DLD1 (cell line): ENCODE measurements around the gene TNRC6C.

ENCODE experiments used
- in situ Hi-C: cut with HindIII; loops from 2 replicates; pipeline ENCODE4 v1.10.0; 2017; ENCODE audit warnings: low sequenced_read_pairs

Gene TNRC6C

DNA sequence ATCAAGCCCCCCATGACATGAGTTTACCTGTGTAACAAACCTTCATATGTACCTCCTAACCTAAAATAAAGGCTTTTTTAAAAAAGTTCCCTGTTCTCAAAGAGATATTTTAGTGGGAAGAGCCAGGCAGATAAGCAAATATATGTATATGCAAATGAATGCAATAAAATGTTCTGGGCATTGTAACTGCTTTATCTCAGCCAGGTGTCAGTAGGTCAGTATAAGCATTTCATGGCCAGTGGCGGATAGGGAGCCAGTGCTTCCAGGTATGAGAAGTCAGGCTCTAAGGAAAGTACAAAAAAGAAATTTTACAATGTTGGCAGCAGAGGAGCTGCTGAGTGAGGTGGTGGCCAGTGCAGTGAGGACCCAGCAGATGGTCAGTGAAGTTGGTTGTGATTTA, 53.9 kb downstream of the TNRC6C start:
- in situ Hi-C loops = no loop called here

DNA sequence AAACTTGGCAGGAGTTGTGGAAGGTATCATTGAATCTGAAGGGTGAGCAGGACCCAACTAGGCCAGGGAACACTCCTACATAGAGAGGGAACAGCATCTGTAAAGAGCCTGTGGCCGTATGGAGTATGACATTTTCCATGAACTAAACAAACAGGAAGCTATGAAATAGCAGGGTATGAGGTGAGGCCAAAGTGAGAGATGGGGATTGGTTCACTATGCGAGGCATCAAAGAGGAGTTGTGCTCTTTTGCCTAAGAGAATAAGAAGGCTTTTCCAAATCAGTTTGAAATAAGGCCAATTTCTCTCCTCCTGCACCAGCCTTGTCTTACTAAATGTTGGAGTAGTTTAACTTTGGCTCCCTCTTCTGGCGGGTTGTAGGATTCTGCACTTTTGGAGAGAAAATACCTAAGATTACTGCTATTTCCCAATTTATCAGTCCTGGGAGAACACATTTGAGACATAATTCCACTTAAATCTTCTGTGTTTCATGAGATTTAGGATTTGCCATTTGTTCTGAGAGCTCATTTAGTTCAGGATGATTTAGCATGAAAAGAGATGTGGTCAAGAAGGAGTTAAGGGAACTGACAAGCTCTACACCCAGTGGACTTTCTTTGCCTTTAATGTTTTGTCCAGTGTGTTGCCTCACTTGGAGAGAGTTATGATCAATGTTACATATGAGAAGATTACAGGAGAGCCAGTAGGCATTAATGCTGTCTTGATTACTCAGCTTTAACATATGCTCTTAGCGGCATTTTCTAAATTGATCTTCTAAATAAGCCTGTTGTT, 55.4 kb downstream of the TNRC6C start:
- in situ Hi-C loops = no loop called here

DNA sequence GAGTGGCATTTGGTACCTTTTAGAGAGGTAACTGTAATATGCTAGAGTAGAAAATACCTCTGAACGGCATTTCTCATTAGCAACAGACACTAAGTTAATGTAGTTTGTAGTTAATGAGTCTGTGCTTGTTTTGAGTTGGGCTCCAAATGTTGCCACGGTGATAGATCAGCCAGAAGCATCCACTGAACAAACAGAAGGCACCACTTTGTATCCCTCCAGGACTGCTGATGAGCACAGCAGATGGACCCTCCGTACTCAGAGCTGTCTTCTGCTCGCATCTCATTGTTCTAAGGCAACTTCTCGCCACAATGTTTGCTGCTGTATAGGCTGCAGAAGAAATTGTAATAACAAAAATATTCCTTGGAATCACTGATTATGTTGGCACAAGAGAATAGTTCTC, 56.1 kb downstream of the TNRC6C start:
- in situ Hi-C loops = no loop called here

DNA sequence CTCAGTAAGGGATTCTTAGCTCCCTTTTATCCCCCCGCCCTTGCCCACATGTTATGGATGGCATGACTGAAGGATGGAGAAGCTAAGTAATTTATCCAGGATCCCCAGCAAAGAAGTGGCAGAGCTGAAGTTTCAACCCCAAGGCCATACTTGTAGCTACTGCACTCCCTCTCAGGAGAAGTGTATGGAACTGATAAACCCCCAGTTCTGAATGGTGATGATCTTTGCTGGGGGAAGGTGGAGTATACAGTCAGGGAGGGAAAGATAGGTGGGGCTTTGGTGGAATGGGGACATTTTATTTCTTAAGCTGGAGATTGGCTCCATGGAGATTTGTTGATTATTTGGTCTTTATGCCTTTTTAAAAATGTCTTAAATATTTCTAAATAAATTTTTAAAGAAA, 58.3 kb downstream of the TNRC6C start:
- in situ Hi-C loops = no loop called here

DNA sequence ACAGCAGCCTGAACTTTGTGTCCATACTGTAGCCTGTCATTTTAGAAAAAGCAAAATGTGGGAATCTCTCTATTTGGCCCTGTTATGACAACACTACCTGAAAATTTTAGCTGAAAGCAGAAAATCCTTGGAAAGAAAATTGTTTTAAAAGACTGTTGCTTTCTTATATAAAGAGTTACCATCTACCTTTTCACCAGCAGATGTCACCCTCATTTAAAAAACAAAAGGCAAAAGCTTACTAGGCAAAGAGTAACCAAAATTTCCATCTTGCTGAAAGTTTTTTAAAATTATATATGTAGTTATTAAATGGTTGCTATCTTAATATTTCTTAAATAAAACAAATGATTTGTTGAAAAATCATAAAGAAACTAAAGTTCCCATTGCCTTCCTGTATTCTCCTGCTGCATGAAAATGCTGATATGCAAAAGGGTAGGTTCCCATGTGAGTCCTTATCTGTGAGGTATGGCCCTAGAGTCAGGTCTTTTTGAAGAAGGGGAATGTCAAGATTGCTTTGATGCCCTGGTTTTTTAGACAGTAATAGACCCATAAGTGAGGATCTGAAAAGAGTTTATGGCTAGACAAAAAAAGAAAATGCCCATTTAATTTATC, 61.0 kb downstream of the TNRC6C start:
- in situ Hi-C loops = no loop called here

DNA sequence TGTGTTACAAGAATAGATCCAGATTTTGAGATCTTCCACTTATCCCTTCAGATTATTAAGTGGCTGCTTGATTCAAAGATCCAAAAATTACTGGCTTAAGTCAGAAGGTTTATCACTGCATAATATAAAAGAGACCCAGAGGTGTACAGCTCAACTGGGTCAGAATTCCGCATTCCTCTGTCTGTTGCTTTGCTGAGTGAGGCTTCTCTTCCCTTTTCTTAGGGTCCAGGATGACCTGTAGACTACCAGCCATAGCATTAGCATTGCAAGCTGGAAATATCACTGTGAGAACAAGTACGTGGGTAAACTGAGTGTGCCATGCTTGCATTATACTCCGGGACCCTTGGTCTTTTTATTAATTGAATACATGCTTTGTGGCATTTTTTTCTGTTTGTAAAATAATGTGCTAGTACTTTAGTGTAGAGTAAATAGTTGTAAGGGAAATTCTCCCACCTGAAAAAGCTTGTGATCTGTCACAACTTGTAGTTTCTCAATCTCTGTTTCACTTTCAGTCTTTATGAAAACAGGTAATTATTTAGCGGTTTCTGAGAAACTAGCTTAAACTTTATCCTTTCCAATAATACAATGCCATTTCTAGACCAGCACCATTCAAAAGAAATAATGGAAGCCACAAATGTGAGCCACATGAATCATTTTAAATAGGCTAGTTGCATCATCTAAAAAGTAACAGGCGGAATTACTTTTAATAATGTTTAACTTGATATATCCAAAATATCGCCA, 61.6 kb downstream of the TNRC6C start:
- in situ Hi-C loops = no loop called here

DNA sequence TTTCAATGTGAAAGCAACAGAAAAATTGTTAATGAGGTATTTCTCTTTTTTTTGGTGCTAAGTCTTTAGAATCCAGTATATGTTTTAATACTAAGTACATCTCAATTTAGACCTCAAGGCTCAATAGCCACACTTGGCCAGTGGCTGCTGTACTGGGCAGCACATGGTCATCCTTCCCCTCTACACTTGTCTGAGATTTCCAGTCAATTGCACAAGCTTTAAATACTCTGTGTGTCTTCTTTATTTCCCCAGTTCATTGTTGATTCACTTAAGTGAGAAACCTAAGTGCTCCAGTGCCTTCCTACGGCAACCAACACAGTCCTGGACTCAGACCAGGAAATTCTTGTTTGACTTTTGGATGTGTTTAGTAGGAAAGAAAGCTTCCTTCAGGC, 62.2 kb downstream of the TNRC6C start:
- in situ Hi-C loops = no loop called here

DNA sequence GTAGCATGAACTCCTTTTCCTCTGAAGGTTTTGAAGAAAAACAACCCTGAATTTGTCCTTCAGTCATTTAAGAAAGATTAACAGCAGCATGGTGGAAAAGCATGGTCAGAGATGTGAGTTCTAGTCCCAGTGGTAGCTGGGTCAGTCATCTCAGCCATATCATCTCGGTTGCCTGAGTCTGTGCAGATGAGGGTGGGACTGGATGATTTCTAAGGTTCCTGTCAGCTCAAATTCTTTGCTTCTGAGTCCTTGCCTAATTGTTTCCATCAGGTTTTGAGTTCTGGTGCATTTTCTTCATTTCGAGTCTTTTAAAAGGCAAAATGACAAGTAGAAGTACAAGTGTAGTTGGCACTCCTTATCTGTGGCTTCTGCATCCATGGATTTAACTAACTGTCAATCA, 63.9 kb downstream of the TNRC6C start:
- in situ Hi-C loops = no loop called here

DNA sequence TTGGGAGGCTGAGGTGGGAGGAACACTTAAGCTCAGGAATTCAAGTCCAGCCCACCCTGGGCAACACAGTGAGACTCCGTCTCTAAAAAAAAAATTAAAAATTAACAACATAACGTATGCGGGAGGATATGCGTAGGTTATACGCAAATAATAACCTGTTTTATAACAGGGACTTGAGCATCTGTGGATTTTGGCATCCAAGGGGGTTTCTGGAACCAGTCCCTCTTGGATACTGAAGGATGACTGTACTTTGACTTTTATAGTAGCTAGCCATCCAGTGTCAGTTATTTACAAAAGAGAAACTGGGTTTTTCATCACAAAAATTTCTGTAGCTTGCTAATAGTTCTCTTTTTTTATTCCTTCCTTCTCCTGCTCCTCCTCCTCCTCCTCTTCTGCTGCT, 64.5 kb downstream of the TNRC6C start:
- in situ Hi-C loops = no loop called here

DNA sequence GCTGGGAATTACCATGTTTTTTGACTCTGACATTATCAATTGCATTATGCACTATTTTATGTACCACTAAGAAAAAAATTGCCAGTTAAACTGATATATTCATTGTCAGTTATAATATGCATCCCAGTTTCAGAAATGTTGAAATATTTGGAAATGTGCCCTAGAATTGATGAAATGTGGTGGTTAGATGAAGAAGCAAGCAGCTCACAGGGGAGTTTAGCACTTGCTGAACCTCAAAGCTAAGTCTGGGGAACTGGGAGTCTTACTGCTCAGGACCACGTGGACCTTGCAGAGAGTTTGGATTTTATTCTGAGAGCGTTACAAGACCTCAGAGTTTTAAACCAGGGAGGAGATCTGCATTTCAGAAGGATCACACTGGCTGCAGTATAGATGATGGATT, 67.9 kb downstream of the TNRC6C start:
- in situ Hi-C loops = loop anchor here (25.0 kb wide), 1 partner anchor 139 kb away; no protein-coding TSS in a partner anchor

DNA sequence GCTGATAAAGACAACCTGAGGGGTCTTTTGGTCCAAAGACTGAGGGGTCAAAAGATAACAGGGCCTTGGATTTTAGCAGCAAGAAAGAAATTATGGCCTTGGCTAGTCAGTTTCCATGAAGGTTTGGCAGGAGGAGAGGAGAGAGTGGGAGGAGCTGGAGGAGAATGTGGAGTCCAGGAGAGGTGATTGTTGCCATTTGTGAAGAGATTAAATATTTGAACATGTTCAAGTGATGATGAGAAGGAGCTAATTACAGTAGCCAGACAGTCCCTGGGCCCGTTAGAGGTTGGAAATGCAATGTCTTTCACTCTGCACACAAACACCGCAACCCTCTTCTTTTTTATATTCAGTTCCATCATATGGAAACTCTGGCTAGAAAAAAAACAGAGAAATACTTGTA, 68.6 kb downstream of the TNRC6C start:
- in situ Hi-C loops = loop anchor here (25.0 kb wide), 1 partner anchor 140 kb away; no protein-coding TSS in a partner anchor

DNA sequence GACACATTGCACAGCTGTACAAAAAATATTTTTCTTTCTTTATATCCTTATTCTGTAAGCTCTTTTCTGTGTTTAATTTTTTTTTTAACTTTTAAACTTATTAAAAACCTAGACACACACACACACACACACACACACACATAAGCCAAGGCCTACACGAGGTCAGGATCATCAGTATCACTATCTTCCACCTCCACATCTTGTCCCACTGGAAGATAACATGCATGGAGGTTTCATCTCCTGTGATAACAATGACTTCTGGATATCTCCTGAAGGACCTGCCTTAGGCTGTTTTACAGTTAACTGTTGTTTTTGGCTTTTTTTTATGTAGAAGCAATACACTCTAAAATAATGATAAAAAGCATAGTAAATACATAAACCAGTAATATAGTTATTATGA, 71.2 kb downstream of the TNRC6C start:
- in situ Hi-C loops = loop anchor here (25.0 kb wide), 1 partner anchor 142 kb away; no protein-coding TSS in a partner anchor

DNA sequence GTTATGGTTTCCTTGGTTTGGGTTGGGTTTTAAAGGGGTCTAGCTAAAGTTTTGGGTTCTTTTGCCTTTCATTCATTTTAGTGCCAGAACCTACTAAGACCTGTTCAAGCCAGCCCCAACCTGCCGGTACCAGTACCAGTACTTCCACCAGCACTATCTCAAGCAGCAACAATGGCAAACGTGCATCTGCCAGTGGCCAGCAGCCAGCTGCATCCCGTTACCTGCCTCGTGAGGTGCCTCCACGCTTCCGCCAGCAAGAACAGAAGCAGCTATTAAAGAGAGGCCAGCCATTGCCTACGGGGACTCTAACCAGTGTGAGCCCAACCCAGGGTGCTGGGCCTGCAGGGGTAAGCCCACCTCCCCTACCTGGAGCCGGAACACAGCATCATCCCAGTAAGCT, 72.9 kb downstream of the TNRC6C start:
- in situ Hi-C loops = loop anchor here (25.0 kb wide), 1 partner anchor 144 kb away; no protein-coding TSS in a partner anchor

DNA sequence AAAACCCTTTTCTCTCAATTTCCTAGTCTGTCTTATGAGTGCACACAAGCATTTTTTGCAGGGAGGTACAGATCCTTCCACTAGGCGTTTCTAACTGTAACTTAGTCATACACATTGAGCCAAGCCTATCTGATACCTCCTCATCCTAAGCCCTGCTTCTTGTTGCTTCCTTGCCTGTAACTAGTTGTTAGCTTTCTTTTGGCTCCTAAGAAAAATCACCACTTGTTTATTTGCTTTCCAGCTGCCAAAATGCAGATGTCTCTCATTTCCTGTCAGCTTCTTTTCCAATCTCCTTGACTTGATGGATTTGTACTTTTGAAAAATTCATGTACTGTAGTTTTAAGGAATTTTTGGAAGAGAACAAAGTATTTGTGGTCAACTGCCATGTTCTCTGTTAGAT, 73.7 kb downstream of the TNRC6C start:
- in situ Hi-C loops = loop anchor here (25.0 kb wide), 1 partner anchor 145 kb away; no protein-coding TSS in a partner anchor

DNA sequence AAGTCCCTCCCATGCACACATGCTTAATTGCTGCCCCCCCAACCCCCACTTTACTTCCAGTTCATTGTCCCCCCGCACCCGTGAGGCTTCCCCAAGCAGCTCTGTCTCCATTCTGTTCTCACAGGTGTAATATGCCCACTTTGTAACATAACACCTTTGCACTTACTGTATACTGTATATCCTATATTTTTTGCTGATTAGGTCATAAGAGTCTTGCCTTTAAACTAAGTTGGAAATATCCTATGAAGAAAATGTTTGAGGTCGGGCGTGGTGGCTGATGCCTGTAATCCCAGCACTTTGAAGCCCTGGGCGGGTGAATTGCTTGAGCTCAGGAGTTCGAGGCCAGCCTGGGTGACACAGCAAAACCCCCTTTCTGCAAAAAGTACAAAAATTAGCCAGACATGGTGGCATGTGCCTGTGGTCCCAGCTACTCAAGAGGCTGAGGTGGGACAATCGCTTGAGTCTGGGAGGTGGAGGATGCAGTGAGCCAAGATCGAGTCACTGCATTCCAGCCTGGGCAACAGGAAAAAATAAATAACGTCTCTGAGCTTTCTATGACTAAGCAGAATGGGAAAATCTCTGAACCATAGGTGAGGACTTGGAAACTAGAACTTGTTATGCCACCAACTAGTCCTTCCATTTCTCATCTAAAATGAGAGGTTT, 76.1 kb downstream of the TNRC6C start:
- in situ Hi-C loops = loop anchor here (25.0 kb wide), 1 partner anchor 147 kb away; no protein-coding TSS in a partner anchor

DNA sequence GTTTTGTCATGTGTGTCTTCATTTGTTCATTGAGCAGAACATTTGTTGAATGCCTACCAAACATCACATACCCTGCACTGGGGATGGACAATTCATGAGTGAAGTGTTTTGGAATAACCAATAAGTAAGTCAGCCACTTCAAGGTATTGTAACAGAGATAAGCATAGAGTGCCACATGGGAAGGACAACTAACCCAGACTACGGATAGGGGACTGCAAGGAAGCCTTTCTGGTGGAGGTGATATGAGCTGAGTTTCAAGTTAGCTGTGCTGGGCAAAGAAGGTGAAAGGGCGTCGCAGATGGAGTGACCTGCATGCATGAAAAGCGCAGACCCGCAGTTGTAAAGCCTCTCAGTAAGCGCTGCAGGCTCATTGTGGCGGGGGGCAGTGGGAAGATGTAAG, 78.8 kb downstream of the TNRC6C start:
- in situ Hi-C loops = loop anchor here (25.0 kb wide), 1 partner anchor 150 kb away; no protein-coding TSS in a partner anchor

DNA sequence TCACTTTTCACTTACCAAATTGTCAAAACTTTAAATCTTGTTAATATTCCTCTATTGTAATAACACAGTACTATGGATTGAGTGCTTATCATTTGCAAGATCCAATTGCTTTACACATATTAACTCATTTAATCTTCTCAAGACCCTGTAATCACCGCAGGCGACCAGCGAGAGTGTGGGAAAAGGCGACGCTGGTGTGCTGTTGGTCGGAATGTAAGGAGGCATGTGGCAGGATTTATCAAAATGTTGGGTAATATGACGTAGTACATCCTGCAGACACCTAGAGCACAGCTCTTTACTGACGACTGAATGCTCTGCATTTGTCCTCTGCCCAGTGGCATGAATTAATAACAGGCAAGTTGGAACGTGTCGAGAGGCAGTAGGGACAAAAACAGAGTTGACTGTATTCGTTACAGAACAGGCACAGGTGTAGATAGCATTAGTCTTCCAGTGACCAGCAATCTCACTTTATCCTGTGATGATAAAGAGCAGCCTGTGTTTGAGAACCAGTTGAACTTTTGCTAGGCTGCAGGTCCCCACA, 80.3 kb downstream of the TNRC6C start:
- in situ Hi-C loops = loop anchor here (25.0 kb wide), 1 partner anchor 152 kb away; no protein-coding TSS in a partner anchor

DNA sequence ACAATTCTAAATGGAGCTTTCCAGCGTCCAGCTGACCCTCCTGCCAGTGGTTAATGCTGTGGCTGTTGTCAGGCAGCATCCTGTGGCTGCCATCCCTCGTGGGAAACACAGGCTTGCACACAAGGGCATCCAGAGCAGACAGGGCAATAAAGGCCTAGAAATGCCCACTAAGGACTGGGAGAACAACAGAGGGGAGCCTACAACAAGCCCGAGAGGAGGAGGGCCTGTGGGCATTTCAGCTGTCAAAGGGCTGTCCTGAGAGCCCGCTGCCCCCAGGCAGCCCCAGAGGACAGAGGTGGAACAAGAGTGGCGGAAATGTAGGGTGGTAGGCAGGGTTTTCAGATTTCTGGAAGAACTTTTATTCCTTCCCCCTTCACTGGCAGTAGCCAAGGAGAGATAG, 81.1 kb downstream of the TNRC6C start:
- in situ Hi-C loops = loop anchor here (25.0 kb wide), 1 partner anchor 152 kb away; no protein-coding TSS in a partner anchor

DNA sequence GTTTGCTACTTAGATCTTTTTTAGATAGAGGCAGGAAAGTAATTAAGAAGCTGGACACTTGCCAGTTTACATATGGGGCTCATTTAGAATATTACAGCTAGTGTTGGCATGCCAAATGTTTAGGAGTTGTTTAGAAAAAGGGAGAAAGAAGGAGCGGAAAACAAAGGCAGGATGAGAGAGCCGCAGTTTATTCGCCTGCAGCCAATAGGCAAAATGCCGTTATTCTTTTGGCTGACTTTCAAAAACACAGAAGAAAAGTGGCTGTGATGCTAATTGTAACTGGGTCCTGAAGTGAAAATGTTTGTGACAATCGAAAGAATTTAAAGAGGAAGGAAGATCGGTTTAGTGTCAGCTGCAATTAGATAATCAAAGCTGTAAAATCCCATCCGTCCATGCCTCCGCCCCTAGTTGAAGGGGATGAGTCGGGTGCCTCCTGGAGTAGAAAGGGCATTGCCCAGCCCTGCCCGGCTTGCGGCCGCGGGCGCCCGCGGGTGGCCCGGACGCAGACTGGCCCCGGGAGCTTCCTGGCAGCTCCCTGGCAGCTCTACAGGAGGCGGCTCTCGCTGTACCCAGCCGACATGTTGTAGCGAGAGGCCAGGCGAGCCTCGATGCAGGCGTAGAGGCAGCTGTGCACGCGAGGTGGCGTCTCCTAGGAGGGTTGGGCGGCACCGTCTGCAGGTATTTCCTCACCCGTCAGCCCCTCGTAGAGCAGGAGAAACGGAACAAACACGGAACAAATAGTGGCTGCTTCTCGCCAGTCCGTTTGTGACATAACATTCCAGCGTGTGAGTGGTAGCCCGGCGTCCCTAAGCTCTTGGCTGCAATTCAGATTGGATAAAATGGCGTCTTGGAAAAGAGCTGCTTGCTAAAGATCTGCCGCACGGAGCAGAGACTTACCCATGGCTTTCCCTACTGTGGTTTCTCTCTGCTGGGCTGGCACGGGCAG, 82.2 kb downstream of the TNRC6C start:
- in situ Hi-C loops = loop anchor here (25.0 kb wide), 1 partner anchor 153 kb away; no protein-coding TSS in a partner anchor
